Dermis blood vessel endothelial cell (primary cell): ENCODE data around the gene CLEC6A. TPM values are rescaled to one million over a fixed set of nuclear protein-coding genes. Genes with fewer than 3 reads are reported as not detected.
"Not testable (repeated sequence)": the region's sequence is repeated elsewhere in the genome, so short reads cannot be mapped to it uniquely, and the experiment has no call there.

Experiments used
- DNase-seq: peaks from one replicate; pipeline ENCODE4 v3.0.0; 2010
- total RNA-seq: library from RNA; depleted of rRNA; stranded (reverse); fragments of >200 nt; gene quantifications from 2 replicates; pipeline ENCODE4 v1.2.3, GENCODE V29; 2014

CLEC6A gene
- total RNA-seq, 1 donor from 2014 or later, result not detected

- not testable (repeated sequence) for DNase-seq
These were observed 39.9 kb downstream of the CLEC6A start for GRCh38 chr12:8495671-8496070.

DNA sequence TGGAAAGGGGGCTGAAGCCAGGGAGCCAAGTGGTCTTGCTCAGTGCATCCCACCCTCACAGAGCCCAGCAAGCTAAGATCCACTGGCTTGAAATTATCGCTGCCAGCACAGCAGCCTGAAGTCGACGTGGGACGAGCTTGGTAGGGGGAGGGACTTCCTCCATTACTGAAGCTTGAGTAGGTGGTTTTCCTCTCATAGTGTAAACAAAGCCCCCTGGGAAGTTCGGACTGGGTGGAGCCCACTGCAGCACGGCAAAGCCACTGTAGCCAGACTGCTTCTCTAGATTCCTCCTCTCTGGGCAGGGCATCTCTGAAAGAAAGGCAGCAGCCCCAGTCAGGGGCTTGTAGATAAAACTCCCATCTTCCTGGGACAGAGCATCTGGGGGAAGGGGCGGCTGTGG, 40.3 kb downstream of the CLEC6A start:
- DNase-seq, result not testable (repeated sequence)

DNA sequence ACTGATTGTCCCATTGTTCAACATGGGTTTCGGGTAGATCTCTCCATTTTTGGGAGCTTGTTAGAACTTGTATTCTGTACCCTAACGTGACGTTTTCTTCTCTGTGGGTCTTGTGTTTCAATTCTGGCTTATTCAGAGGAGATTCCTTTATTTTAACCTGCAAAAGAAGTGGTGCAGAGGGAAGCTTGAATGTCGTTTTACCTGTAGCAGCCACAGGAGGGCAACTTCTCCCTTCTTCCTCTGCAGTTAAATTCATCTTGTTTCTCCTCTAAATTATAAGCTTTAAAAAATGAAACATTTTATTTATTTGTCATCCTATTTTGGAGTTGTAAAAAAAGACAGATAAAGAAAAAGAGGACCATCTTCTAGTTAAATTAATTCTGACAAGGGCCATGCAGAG, 43.9 kb downstream of the CLEC6A start:
- DNase-seq, result no peak

- no peak for DNase-seq
These were observed 46.0 kb downstream of the CLEC6A start for GRCh38 chr12:8501720-8502119.

DNA sequence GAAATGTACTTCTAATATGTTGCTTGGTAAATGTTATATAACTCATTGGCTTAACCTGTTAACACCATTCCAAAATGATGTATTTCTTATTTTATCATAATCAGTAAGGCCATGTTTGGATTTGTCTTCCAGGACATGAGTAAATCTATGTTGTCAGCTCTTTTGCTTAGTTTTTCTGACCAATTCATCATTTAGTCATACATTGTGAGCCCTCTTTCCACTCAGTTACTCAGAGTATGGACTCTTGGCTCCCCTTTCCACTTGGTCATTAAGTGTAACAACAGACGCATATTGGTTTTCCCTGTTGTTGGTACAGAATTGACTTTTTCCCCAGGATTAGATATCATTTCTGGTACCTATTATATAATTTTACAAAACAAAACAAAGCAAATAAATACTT, 48.6 kb downstream of the CLEC6A start:
- DNase-seq, result no peak

DNA sequence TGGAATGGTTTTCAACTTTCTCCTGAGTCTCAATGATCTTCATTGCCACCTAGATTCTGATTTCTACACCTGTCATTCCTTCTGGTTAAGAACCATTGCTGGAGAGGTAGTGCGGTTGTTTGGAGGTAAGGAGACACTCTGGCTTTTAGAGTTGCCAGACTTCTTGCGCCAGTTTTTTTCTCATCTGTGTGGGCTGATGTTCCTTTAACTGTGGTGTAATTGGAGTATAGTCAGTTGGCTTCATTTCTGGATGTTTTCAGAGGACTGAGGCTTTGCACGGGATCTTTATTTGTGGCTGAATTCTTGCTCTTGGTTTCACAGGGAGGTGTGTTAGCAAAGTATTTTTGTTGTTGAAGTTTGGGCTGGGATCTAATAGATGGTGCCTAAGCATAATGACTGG, 51.8 kb downstream of the CLEC6A start:
- no peak for DNase-seq

GRCh38 chr12:8508223-8508622, 52.5 kb downstream of the CLEC6A start:
- no peak for DNase-seq

GRCh38 chr12:8508910-8509841, 53.4 kb downstream of the CLEC6A start:
- DNase-seq, result no peak

GRCh38 chr12:8513256-8513655, 57.5 kb downstream of the CLEC6A start, which contains the start of gene CLEC4D:
Gene CLEC4D, plus strand, starts transcription at chr12:8513503. Its CDS starts 230 bp downstream, at chr12:8513733.
- DNase-seq, result no peak

DNA sequence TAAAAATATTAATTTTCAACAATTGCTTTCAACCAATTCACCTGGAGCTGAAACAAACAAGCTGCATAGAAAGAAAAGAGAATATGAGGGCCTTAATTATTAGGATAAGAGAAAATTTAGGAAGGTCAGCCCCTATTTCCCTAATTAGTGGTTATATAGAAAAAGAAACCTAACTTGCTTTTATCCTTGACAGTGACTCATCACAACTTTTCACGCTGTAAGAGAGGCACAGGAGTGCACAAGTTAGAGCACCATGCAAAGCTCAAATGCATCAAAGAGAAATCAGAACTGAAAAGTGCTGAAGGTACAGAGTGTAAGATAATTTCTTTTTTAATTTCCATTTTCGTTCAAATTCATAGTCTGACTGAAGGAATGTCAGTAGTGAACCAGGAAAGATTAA, 62.2 kb downstream of the CLEC6A start:
- DNase-seq, result no peak

- no peak for DNase-seq
These were observed 63.4 kb downstream of the CLEC6A start for GRCh38 chr12:8519171-8519570.

- DNase-seq, result no peak
These were observed 71.7 kb downstream of the CLEC6A start for GRCh38 chr12:8527250-8528130.

Other genes with a start within 250 kb of the CLEC6A start
- gene FAM90A1, start 228.3 kb upstream of the CLEC6A start, total RNA-seq, result 0.05 TPM in 1 of 2 replicates, not detected in the other
- not detected in 2 replicates for gene CLEC4D, start 57.5 kb downstream of the CLEC6A start, total RNA-seq
- gene CLEC4E, start 84.9 kb downstream of the CLEC6A start, total RNA-seq, result not detected in 2 replicates
- gene AICDA, start 156.9 kb downstream of the CLEC6A start, total RNA-seq, result not detected in 2 replicates
- gene MFAP5, start 206.9 kb downstream of the CLEC6A start, total RNA-seq, result 0.19 and 0.85 TPM in 2 replicates
- 46.4 and 180 TPM in 2 replicates for gene RIMKLB, start 242.0 kb downstream of the CLEC6A start, total RNA-seq